Measurements from ENCODE around the gene ITGA4.

ITGA4 gene

GRCh38 chr2:181459621-181460021 is 2.4 kb downstream of the ITGA4 start:
- no peak for TF ChIP-seq POLR2AphosphoS5 (IDR thresholded peaks at IDR 0.05; ENCODE audit: low read depth, low read length)
- TF ChIP-seq TAF1 (IDR thresholded peaks at IDR 0.05; ENCODE audit: borderline replicate concordance, low read depth, low read length), result no peak
- no peak for TF ChIP-seq POLR2A (IDR thresholded peaks at IDR 0.05; ENCODE audit: low read depth, low read length)
- DNase-seq (ENCODE audit: insufficient read length) (no peak), FAIRE-seq (peak; percentile 84)

- no peak for DNase-seq (ENCODE audit: insufficient read length)
- no peak for TF ChIP-seq TAF1 (IDR thresholded peaks at IDR 0.05; ENCODE audit: borderline replicate concordance, low read depth, low read length)
- TF ChIP-seq POLR2A (IDR thresholded peaks at IDR 0.05; ENCODE audit: low read depth, low read length), result no peak
- FAIRE-seq, result peak; percentile 95
These were observed 4.1 kb downstream of the ITGA4 start for GRCh38 chr2:181461056-181461997.

- no peak for DNase-seq (ENCODE audit: insufficient read length)
- no peak for TF ChIP-seq POLR2A (IDR thresholded peaks at IDR 0.05; ENCODE audit: low read depth, low read length)
- TF ChIP-seq POLR2AphosphoS5 (IDR thresholded peaks at IDR 0.05; ENCODE audit: low read depth, low read length), result no peak
- TF ChIP-seq TAF1 (IDR thresholded peaks at IDR 0.05; ENCODE audit: borderline replicate concordance, low read depth, low read length), result no peak
- peak; percentile 78 for FAIRE-seq
These were observed 4.8 kb downstream of the ITGA4 start for GRCh38 chr2:181462033-181462432.

- peak; percentile 38 for FAIRE-seq
These were observed 6.4 kb downstream of the ITGA4 start for GRCh38 chr2:181463588-181463987.

GRCh38 chr2:181464966-181465365 is 7.8 kb downstream of the ITGA4 start:
- no peak for TF ChIP-seq POLR2AphosphoS5 (IDR thresholded peaks at IDR 0.05; ENCODE audit: low read depth, low read length)
- TF ChIP-seq TAF1 (IDR thresholded peaks at IDR 0.05; ENCODE audit: borderline replicate concordance, low read depth, low read length), result no peak
- no peak for TF ChIP-seq POLR2A (IDR thresholded peaks at IDR 0.05; ENCODE audit: low read depth, low read length)
- DNase-seq (ENCODE audit: insufficient read length) (no peak), FAIRE-seq (peak; percentile 85)

More at GRCh38 chr2:181463588-181463987, 6.4 kb downstream of the ITGA4 start:
- no peak for DNase-seq (ENCODE audit: insufficient read length)
- no peak for TF ChIP-seq POLR2AphosphoS5 (IDR thresholded peaks at IDR 0.05; ENCODE audit: low read depth, low read length)
- TF ChIP-seq POLR2A (IDR thresholded peaks at IDR 0.05; ENCODE audit: low read depth, low read length), result no peak
- no peak for TF ChIP-seq TAF1 (IDR thresholded peaks at IDR 0.05; ENCODE audit: borderline replicate concordance, low read depth, low read length)

- FAIRE-seq (peak; percentile 69), DNase-seq (ENCODE audit: insufficient read length) (no peak)
- TF ChIP-seq POLR2AphosphoS5 (IDR thresholded peaks at IDR 0.05; ENCODE audit: low read depth, low read length) (no peak), TAF1 (IDR thresholded peaks at IDR 0.05; ENCODE audit: borderline replicate concordance, low read depth, low read length) (no peak), POLR2A (IDR thresholded peaks at IDR 0.05; ENCODE audit: low read depth, low read length) (no peak)
These were observed 8.6 kb downstream of the ITGA4 start for GRCh38 chr2:181465676-181466375.

- DNase-seq (ENCODE audit: insufficient read length) (no peak), FAIRE-seq (peak; percentile 89)
- TF ChIP-seq TAF1 (IDR thresholded peaks at IDR 0.05; ENCODE audit: borderline replicate concordance, low read depth, low read length) (no peak), POLR2A (IDR thresholded peaks at IDR 0.05; ENCODE audit: low read depth, low read length) (no peak), POLR2AphosphoS5 (IDR thresholded peaks at IDR 0.05; ENCODE audit: low read depth, low read length) (no peak)
These were observed 9.7 kb downstream of the ITGA4 start for GRCh38 chr2:181466661-181467576.

GRCh38 chr2:181467966-181468707 is 11.0 kb downstream of the ITGA4 start:
- no peak for DNase-seq (ENCODE audit: insufficient read length)
- FAIRE-seq, result peak; percentile 70
- TF ChIP-seq POLR2AphosphoS5 (IDR thresholded peaks at IDR 0.05; ENCODE audit: low read depth, low read length), result no peak
- TF ChIP-seq POLR2A (IDR thresholded peaks at IDR 0.05; ENCODE audit: low read depth, low read length), result no peak
- no peak for TF ChIP-seq TAF1 (IDR thresholded peaks at IDR 0.05; ENCODE audit: borderline replicate concordance, low read depth, low read length)

GRCh38 chr2:181468811-181469210 is 11.6 kb downstream of the ITGA4 start:
- DNase-seq (ENCODE audit: insufficient read length) (no peak), FAIRE-seq (no peak)
- TF ChIP-seq POLR2AphosphoS5 (IDR thresholded peaks at IDR 0.05; ENCODE audit: low read depth, low read length) (no peak), TAF1 (IDR thresholded peaks at IDR 0.05; ENCODE audit: borderline replicate concordance, low read depth, low read length) (no peak), POLR2A (IDR thresholded peaks at IDR 0.05; ENCODE audit: low read depth, low read length) (no peak)

GRCh38 chr2:181471226-181471625 is 14.0 kb downstream of the ITGA4 start:
- no peak for TF ChIP-seq POLR2A (IDR thresholded peaks at IDR 0.05; ENCODE audit: low read depth, low read length)
- no peak for TF ChIP-seq TAF1 (IDR thresholded peaks at IDR 0.05; ENCODE audit: borderline replicate concordance, low read depth, low read length)
- TF ChIP-seq POLR2AphosphoS5 (IDR thresholded peaks at IDR 0.05; ENCODE audit: low read depth, low read length), result no peak
- no peak for DNase-seq (ENCODE audit: insufficient read length)
- FAIRE-seq, result no peak

Measured in GM12892 (cell line).